ENCODE data around the gene PEX14. TPM values are rescaled to one million over a fixed set of nuclear protein-coding genes. Genes with fewer than 3 reads are reported as not detected.

The PEX14 gene
- total RNA-seq, 1 experiment from 2014 or later: 21.5 TPM

- Histone ChIP-seq H3K27me3 (no peaks in the 10 kb centered on the region), H3K9me3 (no peaks in the 10 kb centered on the region), H3K36me3 (no peaks in the 10 kb centered on the region), H3K4me3 (no peak overlapping the region)
- no peak for DNase-seq
Observed at GRCh38 chr1:10644307-10645128, 169.8 kb downstream of the PEX14 start.

DNA sequence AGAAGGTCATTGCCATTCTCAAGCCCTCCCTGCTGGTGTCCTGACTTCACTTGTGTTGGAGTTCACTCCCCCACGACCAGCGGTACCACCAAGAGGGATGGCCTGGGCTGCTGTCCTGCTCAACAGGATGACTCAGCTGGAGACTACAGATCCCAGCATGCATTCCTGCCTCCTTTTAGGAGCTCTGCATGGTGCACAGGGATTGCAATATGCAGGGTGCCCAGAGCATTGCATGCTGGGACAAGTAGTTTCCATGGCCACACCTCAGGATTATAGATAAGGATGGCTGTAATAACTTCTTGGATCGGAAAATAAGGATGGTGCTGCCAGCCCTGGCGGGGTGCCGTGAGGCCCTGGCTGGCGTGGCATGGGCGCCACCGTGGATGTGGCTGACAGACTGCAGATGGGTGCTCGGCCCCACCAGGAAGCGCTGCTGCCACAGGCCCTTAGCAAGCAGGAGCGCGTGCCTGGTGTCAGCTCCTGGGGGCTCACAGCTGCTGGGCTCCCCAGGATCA is 171.7 kb downstream of the PEX14 start:
- DNase-seq: peak; percentile 51
- Histone ChIP-seq H3K27me3 (no peaks in the 10 kb centered on the region), H3K9me3 (no peaks in the 10 kb centered on the region), H3K4me3 (no peak overlapping the region), H3K36me3 (no peaks in the 10 kb centered on the region)

- no peak overlapping the region for H3K4me3 ChIP-seq
- H3K36me3 ChIP-seq: no peaks in the 10 kb centered on the region
- H3K9me3 ChIP-seq: no peaks in the 10 kb centered on the region
- H3K27me3 ChIP-seq: no peaks in the 10 kb centered on the region
- no peak for DNase-seq
Observed at GRCh38 chr1:10647414-10648170, 172.8 kb downstream of the PEX14 start.

GRCh38 chr1:10648689-10649516 is 174.2 kb downstream of the PEX14 start:
- DNase-seq: no peak
- H3K36me3 ChIP-seq: no peaks in the 10 kb centered on the region
- no peak overlapping the region for H3K4me3 ChIP-seq
- no peaks in the 10 kb centered on the region for H3K27me3 ChIP-seq
- H3K9me3 ChIP-seq: no peaks in the 10 kb centered on the region

DNA sequence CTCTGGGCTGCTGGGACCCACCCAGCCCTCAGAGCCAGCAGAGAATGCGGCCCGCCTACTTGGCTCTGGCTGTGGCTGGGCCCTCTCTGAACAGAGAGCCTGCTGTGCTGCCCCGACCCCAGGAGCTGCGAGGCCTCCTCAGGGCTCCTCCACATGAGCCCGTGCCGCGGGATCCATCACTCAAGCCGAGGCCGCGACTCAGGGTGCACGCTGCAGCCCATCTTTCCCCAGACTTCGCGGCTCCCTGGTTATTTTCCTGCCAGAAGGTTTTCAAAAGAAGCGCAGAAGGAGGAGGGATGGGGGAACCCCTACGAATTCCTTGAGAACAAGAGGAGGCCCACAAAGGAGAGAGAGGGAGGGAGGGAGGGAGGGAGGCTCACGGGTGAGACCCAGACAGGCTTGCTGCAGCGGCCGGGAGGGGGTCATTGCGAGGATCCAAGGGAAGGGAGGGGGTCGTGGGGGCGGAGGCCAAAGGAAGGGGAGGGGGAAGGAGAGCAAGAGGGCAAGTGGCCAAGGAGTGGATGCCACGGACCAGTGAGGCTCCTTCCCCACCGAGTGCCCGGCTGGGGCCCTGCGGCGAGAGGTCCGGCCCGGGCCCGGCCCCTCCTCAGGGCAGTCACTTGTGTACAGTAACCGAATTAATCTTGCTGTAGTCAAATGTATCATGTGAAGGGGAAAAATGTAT is 174.9 kb downstream of the PEX14 start:
- DNase-seq: no peak
- Histone ChIP-seq H3K4me3 (no peak overlapping the region), H3K27me3 (no peaks in the 10 kb centered on the region), H3K9me3 (no peaks in the 10 kb centered on the region), H3K36me3 (no peaks in the 10 kb centered on the region)

DNA sequence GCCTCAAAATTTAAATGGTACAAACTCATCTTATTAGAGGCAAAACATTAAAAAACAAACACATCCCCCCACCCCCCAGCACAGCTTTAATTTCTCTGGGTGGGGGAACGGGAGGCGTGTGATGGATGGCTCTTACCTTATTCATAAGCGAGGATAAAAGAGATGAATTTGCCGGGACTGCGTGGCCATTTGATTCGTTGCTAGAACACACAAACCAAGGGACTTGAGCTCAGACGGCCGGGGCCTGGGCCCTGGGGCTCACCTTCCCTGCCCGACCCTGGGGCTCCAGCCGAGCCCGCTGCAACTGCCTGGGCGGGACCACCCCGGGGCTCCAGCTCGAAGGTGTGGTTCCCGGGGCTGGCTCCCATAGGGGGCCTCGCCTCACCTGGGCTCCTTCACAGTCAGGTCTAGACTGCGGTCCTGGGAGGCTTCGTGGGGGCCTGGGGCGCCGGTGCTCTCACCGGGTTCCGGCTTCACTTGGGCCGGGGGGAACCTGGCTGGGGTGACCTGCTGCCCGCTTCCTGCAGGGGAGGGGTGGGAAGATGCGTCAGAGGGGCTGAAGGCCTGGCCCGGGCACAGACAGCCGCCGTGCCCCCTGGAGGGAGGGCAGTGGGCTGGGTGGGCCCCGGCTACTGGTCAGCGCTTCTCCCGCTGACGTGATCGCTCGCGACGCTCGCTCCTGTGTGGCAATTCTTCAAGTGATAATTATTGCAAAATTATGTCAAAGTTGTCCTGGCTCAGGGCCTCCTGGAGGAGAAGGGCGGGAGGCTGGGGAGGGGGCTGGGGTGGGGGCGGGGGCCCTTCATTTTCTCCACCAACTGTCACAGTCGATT is 176.0 kb downstream of the PEX14 start:
- H3K27me3 ChIP-seq: no peaks in the 10 kb centered on the region
- H3K9me3 ChIP-seq: no peaks in the 10 kb centered on the region
- no peak overlapping the region for H3K4me3 ChIP-seq
- DNase-seq: no peak
- H3K36me3 ChIP-seq: no peaks in the 10 kb centered on the region

- DNase-seq: no peak
- Histone ChIP-seq H3K27me3 (no peaks in the 10 kb centered on the region), H3K4me3 (no peak overlapping the region), H3K9me3 (no peaks in the 10 kb centered on the region), H3K36me3 (no peaks in the 10 kb centered on the region)
Observed at GRCh38 chr1:10651389-10651766, 176.6 kb downstream of the PEX14 start.

DNA sequence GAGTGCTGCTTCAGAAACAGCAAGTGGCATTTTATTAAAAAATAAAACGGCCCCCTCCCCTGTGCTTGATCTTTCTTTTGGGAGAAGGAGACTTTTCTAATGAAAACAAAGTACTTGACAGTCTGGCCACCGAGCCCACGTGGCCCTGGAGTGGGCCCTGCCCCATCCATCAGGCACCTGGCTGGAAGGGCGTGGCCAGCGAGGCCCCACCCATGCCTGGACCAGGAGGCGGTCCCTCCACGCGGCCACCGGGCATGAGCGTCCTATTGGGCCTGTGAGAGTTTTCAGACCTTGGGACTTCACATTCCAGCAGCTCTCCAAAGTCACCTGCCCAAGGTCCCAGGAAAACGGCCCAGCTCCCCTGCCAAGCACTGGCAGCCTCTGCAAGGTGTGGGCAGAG is 177.0 kb downstream of the PEX14 start:
- Histone ChIP-seq H3K9me3 (no peaks in the 10 kb centered on the region), H3K36me3 (no peaks in the 10 kb centered on the region), H3K4me3 (no peak overlapping the region), H3K27me3 (no peaks in the 10 kb centered on the region)
- DNase-seq: no peak

- H3K9me3 ChIP-seq: no peaks in the 10 kb centered on the region
- DNase-seq: no peak
Observed at GRCh38 chr1:10652626-10653025, 177.9 kb downstream of the PEX14 start.

GRCh38 chr1:10653370-10654125 is 178.8 kb downstream of the PEX14 start:
- H3K9me3 ChIP-seq: no peaks in the 10 kb centered on the region
- H3K36me3 ChIP-seq: no peaks in the 10 kb centered on the region
- H3K27me3 ChIP-seq: no peaks in the 10 kb centered on the region
- no peak overlapping the region for H3K4me3 ChIP-seq
- no peak for DNase-seq

More at GRCh38 chr1:10652626-10653025, 177.9 kb downstream of the PEX14 start:
- H3K27me3 ChIP-seq: no peaks in the 10 kb centered on the region
- H3K36me3 ChIP-seq: no peaks in the 10 kb centered on the region
- H3K4me3 ChIP-seq: no peak overlapping the region

GRCh38 chr1:10655002-10655401 is 180.3 kb downstream of the PEX14 start:
- Histone ChIP-seq H3K27me3 (no peaks in the 10 kb centered on the region), H3K36me3 (no peaks in the 10 kb centered on the region), H3K9me3 (no peaks in the 10 kb centered on the region), H3K4me3 (no peak overlapping the region)
- DNase-seq: no peak

- Histone ChIP-seq H3K27me3 (no peaks in the 10 kb centered on the region), H3K9me3 (no peaks in the 10 kb centered on the region), H3K36me3 (no peaks in the 10 kb centered on the region), H3K4me3 (no peak overlapping the region)
- no peak for DNase-seq
Observed at GRCh38 chr1:10656431-10656830, 181.7 kb downstream of the PEX14 start.

DNA sequence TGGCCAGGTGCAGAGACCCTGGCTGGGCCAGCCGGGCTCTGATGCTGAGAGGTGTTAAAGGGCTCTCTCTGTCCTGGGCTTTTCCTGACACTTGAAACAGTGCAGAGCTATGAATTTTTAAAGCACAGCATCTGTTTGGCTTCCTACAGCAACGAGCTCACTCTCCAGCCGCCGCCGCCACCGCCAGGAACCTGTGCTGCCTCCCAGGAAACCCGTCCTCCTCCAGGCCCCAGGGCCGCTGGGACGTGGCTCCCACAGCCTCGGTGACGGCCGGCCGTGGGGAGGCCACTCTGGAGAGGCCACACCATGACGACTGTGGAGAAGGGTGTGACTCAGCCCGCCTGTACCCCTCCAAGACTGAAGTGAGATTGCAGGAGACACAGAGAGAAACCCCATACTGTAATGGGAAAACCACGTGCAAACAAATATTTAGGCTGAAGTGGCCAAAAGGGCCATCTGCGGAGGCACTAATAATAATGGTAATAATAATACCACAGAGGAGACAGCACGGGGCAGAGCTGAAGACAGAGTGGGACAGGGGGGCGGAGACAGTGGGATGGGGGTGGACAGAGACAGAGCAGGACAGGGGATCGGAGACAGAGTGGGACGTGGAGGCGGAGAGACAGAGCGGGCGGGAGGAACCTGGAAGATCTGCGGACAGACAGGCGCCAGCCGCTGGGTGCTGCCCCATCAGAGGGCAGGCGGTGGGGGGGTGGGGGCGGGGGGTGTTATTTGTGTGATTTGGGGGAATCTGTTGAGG is 182.5 kb downstream of the PEX14 start:
- H3K36me3 ChIP-seq: no peaks in the 10 kb centered on the region
- H3K4me3 ChIP-seq: no peak overlapping the region
- no peaks in the 10 kb centered on the region for H3K27me3 ChIP-seq
- DNase-seq: no peak
- no peaks in the 10 kb centered on the region for H3K9me3 ChIP-seq

GRCh38 chr1:10658396-10659066 is 183.8 kb downstream of the PEX14 start:
- no peak for DNase-seq
- Histone ChIP-seq H3K9me3 (no peaks in the 10 kb centered on the region), H3K27me3 (no peaks in the 10 kb centered on the region), H3K4me3 (no peak overlapping the region), H3K36me3 (no peaks in the 10 kb centered on the region)

Measured in MG63 (cell line).